ENCODE data around the gene RABEP2.

DNA sequence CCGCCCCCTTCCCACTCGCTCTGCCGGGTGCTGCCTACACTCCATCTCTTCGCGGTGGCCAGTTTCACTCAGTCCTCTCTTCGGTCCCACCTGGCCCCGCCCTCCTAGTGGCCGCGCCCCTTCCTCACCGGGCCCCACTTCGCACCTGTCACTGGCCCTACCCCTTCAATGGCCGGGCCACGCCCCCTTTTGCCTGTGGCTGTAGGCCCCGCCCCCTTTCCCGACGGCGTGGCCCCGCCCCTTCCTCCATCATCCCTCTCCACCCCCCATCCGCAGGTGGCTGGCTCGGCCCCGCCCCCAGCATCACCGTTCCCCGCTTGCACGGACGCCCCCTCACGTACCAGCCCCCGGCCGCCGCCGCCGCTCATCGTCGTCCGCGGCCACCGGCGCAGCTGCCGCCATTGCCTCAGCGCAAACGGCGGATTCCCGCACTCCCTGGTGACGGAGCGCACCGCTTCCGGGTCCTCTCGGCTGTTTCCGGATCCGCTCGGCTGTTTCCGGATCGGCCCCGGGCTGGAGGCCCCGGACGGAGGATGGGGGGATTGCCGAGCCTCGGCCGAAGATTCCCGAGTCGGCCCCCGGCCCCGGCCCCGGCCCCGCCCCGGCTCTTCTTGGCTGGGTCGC is at the start of gene RABEP2:
- TF ChIP-seq, protein P1, sequence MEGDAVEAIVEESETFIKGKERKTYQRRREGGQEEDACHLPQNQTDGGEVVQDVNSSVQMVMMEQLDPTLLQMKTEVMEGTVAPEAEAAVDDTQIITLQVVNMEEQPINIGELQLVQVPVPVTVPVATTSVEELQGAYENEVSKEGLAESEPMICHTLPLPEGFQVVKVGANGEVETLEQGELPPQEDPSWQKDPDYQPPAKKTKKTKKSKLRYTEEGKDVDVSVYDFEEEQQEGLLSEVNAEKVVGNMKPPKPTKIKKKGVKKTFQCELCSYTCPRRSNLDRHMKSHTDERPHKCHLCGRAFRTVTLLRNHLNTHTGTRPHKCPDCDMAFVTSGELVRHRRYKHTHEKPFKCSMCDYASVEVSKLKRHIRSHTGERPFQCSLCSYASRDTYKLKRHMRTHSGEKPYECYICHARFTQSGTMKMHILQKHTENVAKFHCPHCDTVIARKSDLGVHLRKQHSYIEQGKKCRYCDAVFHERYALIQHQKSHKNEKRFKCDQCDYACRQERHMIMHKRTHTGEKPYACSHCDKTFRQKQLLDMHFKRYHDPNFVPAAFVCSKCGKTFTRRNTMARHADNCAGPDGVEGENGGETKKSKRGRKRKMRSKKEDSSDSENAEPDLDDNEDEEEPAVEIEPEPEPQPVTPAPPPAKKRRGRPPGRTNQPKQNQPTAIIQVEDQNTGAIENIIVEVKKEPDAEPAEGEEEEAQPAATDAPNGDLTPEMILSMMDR (optimal IDR thresholded peaks at IDR 0.05 in 1 of 3, IDR thresholded peaks at IDR 0.05 in 1 of 3, conservative IDR thresholded peaks at IDR 0.05 in 1 of 3; ENCODE audit: extremely low read depth in 1 of 3, insufficient read depth in 2 of 3, low read length in 3 of 3) = no peak
- no peak for TF ChIP-seq EZH2 (IDR thresholded peaks at IDR 0.05; ENCODE audit: low read length)
